GM21360 (cell line): ENCODE results near the gene DYTN.

Experiments used
- ATAC-seq: cut with Tn5 transposase; IDR thresholded peaks from one replicate; pipeline ENCODE4 v1.9.1; 2021; ENCODE audit warnings: mild to moderate bottlenecking, moderate library complexity; ENCODE audit not compliant: unreplicated experiment

Gene DYTN

DNA sequence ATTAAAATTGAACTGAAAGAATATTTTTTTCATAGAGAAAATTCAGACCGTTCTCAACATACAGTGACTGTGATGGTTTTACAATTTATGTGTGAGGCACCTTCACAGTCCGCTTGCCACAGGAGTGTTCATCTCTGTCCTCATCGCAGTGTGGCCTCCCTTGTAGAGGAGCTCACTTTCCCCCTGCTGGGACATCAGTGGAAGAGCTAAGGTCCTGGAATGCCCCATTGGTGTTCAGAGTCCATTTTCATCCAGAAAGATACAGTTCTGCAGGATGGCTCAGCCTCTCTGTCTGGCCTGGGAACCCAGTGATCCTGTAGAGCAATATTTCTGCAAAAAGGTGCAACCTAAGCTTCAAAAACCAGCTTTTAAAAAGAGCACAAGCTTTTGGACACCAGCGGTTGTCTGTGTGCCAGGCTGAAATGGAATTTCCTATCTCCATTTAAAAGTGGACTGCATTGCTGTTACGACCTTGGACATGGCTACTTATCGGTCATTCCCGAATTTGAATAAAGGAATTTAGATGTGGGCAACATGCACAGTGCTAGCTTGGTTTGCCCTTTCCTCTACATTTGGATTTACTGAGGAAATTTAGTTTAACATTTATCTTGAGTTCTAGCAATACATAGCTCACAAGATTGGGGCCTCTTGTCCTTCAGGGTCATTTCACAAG lies 102.6 kb downstream of the DYTN start:
- ATAC-seq, result no peak

DNA sequence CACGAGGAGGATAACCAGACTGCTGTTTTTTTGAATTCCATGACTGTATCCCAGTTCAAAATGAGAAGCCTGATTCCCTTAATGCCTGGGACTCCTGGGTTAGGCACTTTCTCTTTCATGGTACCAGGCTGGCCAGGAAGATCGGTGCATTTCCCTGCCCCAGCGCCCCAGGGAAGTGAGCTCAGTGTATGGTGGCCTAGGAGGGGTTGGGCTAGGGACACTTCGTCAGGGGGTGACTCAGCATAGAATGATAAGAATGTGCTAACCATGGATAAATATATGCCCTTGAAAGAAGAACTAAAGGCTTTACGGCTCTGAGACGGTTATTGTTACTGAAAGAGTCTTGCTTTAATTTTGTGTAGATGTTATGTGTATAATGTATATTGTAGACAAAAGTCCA lies 103.4 kb downstream of the DYTN start:
- ATAC-seq, result no peak

DNA sequence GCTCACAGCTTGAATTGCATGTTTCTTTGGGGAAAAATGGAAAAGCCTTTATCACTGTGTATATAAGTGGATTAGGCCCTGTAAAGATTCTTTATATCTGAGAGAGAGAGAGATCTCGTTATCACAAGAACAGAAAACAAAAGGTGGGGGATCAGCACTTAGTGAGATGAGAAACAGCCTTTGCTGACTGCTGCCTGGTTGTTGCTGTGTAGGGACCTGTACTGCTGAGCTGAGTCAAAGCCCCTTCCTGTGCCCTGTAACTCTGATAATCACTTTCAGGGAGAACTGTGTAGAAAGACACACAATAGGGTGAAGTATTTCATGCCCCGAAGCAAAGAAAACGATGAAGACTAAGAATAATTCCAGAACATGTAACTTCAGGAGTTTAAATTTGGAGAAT lies 106.5 kb downstream of the DYTN start:
- ATAC-seq, result no peak

DNA sequence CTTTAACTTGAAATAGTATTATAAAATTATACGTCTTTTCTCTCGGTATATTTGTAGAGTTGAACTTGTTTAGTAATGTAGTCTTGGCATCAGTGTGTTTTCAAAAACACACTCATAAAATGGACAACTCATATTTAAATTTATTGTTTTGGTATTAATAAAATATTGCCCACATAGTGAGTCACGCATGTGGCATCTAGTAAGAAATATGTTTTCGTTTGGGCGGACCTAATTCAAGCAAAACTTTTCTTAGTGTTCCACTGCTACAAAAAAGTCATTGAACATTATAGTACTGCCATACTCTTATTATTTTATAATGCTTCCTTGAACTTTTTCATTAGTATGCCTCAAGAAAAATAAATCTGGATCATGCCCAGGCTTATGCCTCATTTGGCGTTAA lies 107.0 kb downstream of the DYTN start:
- no peak for ATAC-seq

DNA sequence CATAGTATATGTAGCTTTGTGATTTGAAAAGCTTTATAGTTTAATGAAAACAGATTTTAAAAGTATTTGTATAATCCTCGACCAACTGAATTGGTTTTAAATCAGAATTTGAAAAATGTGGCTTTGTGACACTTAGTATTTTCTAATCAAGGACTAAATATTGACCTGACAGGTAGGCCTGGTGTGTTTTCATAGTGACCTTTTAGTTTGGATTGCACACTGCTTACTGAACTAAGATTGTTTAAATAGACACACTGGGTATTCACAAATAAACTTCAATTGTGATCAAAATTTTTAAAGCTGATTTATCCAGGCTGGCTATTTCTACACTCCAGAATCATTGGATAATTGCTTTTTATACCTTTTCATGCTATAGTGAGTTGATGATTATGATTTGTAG lies 107.7 kb downstream of the DYTN start:
- no peak for ATAC-seq

DNA sequence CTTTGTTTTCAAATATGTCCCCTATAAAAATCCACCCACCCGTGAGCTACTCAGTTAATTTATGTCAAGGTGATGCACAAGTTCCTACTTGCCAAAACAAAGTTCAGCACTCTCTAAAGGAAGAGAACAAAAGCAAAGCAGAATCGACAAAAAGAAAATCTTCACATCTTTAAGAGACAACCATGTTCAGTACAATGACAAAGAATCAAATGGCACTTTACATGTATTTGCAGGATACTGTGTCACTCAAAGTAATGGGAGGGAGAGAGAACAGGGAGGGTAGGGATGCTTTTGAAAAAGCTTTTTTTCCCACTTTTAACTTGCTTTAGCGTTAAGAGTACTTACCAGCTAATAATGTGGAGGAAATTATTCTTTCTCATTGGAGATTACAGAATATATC lies 115.0 kb downstream of the DYTN start:
- no peak for ATAC-seq
